K562 (cell line): ENCODE measurements around the gene MRPS6. TPM values are rescaled to one million over a fixed set of nuclear protein-coding genes. Genes with fewer than 3 reads are reported as not detected.

Experiments used
- ATAC-seq: fragments of 200-7000 bp; cut with Tn5 transposase; 3 replicates; pipeline ENCODE4 v1.9.1; 2020; ENCODE audit warnings: moderate library complexity
- BruUV-seq: library from RNA; stranded (reverse); fragments of 400-500 nt; replicated peaks from 2 replicates; lab custom pipeline; 2021; lab: Mats Ljungman, UMichigan
- CTCF ChIA-PET: fragments of 300-600 bp; formaldehyde crosslinking; extraction: SDS; loops from one replicate; lab custom pipeline; 2021; ENCODE audit warnings: low intra/inter-chr PET ratio; lab: Yijun Ruan, JAX
- POLR2A ChIA-PET: fragments of 300-600, 350-650 bp; sonication (Branson Sonifier 250); formaldehyde crosslinking; extraction: SDS; loops from one replicate; lab custom pipeline; 2021; ENCODE audit warnings: antibody characterized with exemption, inconsistent platforms; lab: Yijun Ruan, JAX
- DNase-seq, 4 experiments: peaks; one replicate each; pipeline versions ENCODE4 v3.0.0 to v3.0.0-alpha.2; 2011 to 2018; ENCODE audit warnings: low spot score in 3 of 4, mixed read lengths in 3 of 4; ENCODE audit errors: extremely low read depth in 1 of 4
- FAIRE-seq: peaks from 2 replicates; lab custom pipeline; 2011; peaks lifted over from hg19 to GRCh38; lab: Jason Lieb, UNC
- H2AFZ ChIP-seq: 2 replicates; pipeline ENCODE4 v1.6.0; 2011; ENCODE audit warnings: low read depth, low read length, control low read depth, inconsistent platforms
- H3K27ac ChIP-seq: fragments of 200-600 bp; 3 replicates; pipeline ENCODE4 v1.8.0; 2011; ENCODE audit warnings: low read depth, mild to moderate bottlenecking, control low read depth, inconsistent platforms, low read length, moderate library complexity, mixed read lengths; ENCODE audit errors: extremely low read depth
- H3K27me3 ChIP-seq, 2 experiments: fragments of 300-600 bp in 1 of 2; 2 replicates in 1 of 2; 3 replicates in 1 of 2; pipeline versions ENCODE4 v1.6.0 to v1.8.0; 2011; ENCODE audit warnings: inconsistent platforms in 2 of 2, low read length in 2 of 2, mild to moderate bottlenecking in 1 of 2, mixed read lengths in 1 of 2, moderate library complexity in 1 of 2; ENCODE audit not compliant: control insufficient read depth in 2 of 2, insufficient read depth in 2 of 2
- H3K36me3 ChIP-seq: fragments of 300-600 bp; 3 replicates; pipeline ENCODE4 v1.8.0; 2011; ENCODE audit warnings: mild to moderate bottlenecking, low read length, inconsistent platforms; ENCODE audit not compliant: control insufficient read depth, insufficient read depth
- H3K4me1 ChIP-seq, 2 experiments: fragments of 200-600 bp in 1 of 2; replicated peaks in 1 of 2; 2 replicates in 1 of 2; 3 replicates in 1 of 2; pipeline versions ENCODE4 v1.5.1 to v1.8.0; 2011; ENCODE audit warnings: inconsistent platforms in 2 of 2, low read length in 2 of 2, mild to moderate bottlenecking in 1 of 2, mixed read lengths in 1 of 2, moderate library complexity in 1 of 2; ENCODE audit not compliant: control insufficient read depth in 2 of 2, insufficient read depth in 2 of 2
- H3K4me2 ChIP-seq: 2 replicates; pipeline ENCODE4 v1.6.1; 2011; ENCODE audit warnings: low read length, control low read depth, inconsistent platforms, mixed read lengths; ENCODE audit not compliant: insufficient read depth
- H3K4me3 ChIP-seq: fragments of 200-600 bp; sonication (generic), shearing (Covaris generic); 2 replicates; pipeline ENCODE4 v1.5.1; 2016; ENCODE audit warnings: control low read depth, inconsistent platforms
- H3K79me2 ChIP-seq: fragments of 200-600 bp; 3 replicates; pipeline ENCODE4 v1.8.0; 2011; ENCODE audit warnings: low read length, inconsistent platforms; ENCODE audit not compliant: control insufficient read depth, insufficient read depth
- H3K9ac ChIP-seq, 2 experiments: 2 replicates each; pipeline versions ENCODE4 v1.6.0 to v1.6.1; 2011; ENCODE audit warnings: low read depth in 2 of 2, low read length in 2 of 2, control low read depth in 1 of 2, inconsistent platforms in 1 of 2, mild to moderate bottlenecking in 1 of 2, mixed read lengths in 1 of 2; ENCODE audit not compliant: insufficient read depth in 1 of 2
- H3K9me1 ChIP-seq: one replicate; pipeline ENCODE4 v1.6.0; 2011; ENCODE audit warnings: inconsistent platforms, mild to moderate bottlenecking, low read length, moderate library complexity; ENCODE audit not compliant: control insufficient read depth, insufficient read depth
- H3K9me3 ChIP-seq: replicated peaks from 2 replicates; pipeline ENCODE4 v1.5.1; 2011; ENCODE audit warnings: low read depth, low read length, inconsistent platforms; ENCODE audit not compliant: control insufficient read depth, insufficient read depth
- H4K20me1 ChIP-seq: replicated peaks from 2 replicates; pipeline ENCODE4 v1.6.1; 2011; ENCODE audit warnings: low read length, inconsistent platforms, mixed read lengths; ENCODE audit not compliant: control insufficient read depth, insufficient read depth
- PHB ChIP-seq: fragments of 250-450 bp; sonication (Bioruptor Pico); IDR thresholded peaks from 2 replicates; pipeline ENCODE4 v1.5.0; 2021
- PHF8 ChIP-seq: fragments of 200-600 bp; sonication (generic); IDR thresholded peaks from 2 replicates; pipeline ENCODE4 v1.6.1; 2012; ENCODE audit warnings: mixed run types, mild to moderate bottlenecking, inconsistent platforms, low read length, moderate library complexity, borderline replicate concordance
- POLR2A ChIP-seq: fragments of 450-650 bp; conservative IDR thresholded peaks from 2 replicates; pipeline ENCODE4 v1.6.1; 2016
- TAF9B ChIP-seq: fragments of 450-650 bp; IDR thresholded peaks from 2 replicates; pipeline ENCODE4 v1.6.1; 2018; ENCODE audit warnings: mild to moderate bottlenecking; ENCODE audit not compliant: partially characterized antibody
- YBX1 ChIP-seq: fragments of 450-650 bp; IDR thresholded peaks from 2 replicates; pipeline ENCODE4 v1.7.1; 2016; ENCODE audit warnings: mild to moderate bottlenecking
- ZNF318 ChIP-seq, 2 experiments: fragments of 450-650 bp; IDR thresholded peaks; 2 replicates each; pipeline ENCODE4 v1.6.1; 2016; ENCODE audit warnings: mild to moderate bottlenecking in 2 of 2, borderline replicate concordance in 1 of 2, low read depth in 1 of 2, moderate library complexity in 1 of 2
- ZNF584 ChIP-seq: fragments of 200-800 bp; sonication (Bioruptor generic); IDR thresholded peaks from 2 replicates; pipeline ENCODE4 v1.6.1; 2016; ENCODE audit warnings: low read depth, mild to moderate bottlenecking, missing genetic modification characterization, missing compliant biosample characterization
- WGBS: fragments of 100-300 bp; shearing (Covaris generic); methylation state at CpG from one replicate; pipeline ENCODE4 v1.1.6; 2016; ENCODE audit warnings: low coverage, mixed read lengths; ENCODE audit not compliant: insufficient coverage; ENCODE audit errors: missing lambda C conversion rate; 5-methylcytosine and 5-hydroxymethylcytosine counted together
- in situ Hi-C: fragments of 300-500 bp; cut with MboI; formaldehyde crosslinking; loops from 4 replicates; pipeline ENCODE4 v1.15.0; 2018; ENCODE audit warnings: inconsistent platforms, mixed read lengths
- intact Hi-C: fragments of 100-400 bp; cut with micrococcal nuclease; formaldehyde crosslinking; loops from 2 replicates; pipeline ENCODE4 v1.14.2; 2022
- polyA plus RNA-seq, 8 experiments: library from polyadenylated mRNA; depleted of rRNA in 4 of 8; stranded (reverse) in 5 of 8; unstranded in 3 of 8; fragments of >200 nt; fragmentation: Nextera tagmentation in 2 of 8; fragmentation: Illumina TruSeq in 1 of 8; extraction: Ambion mirVana in 2 of 8; extraction: Trizol in 1 of 8; gene quantifications; 2 replicates each; pipeline versions ENCODE4 v1.2.1 to v1.2.3, GENCODE V29; 2011 to 2014; ENCODE audit warnings: inconsistent platforms in 1 of 8, missing spikeins in 1 of 8
- total RNA-seq, 7 experiments: library from RNA; depleted of rRNA in 6 of 7; stranded (reverse); fragments of >200 nt in 6 of 7; fragmentation: Illumina TruSeq in 2 of 7; extraction: Trizol in 2 of 7; gene quantifications; 2 replicates each; pipeline versions ENCODE4 v1.2.1 to v1.2.3, GENCODE V29; 2011 to 2021; ENCODE audit warnings: low replicate concordance in 1 of 7
- TF ChIP-seq, protein P1 (sequence below): fragments of 200-400 bp; formaldehyde crosslinking; IDR thresholded peaks from 2 replicates; pipeline ENCODE4 v1.6.1; 2017; ENCODE audit warnings: mild to moderate bottlenecking, low read depth, low read length, moderate library complexity

MRPS6 gene
- total and polyA plus RNA-seq, 9 of the 15 experiments (the other 6 are each of a cell fraction or from before 2014, with no cell fraction given), result 26.1 to 72.0 (median 39.3) TPM

GRCh38 chr21:34135330-34135729 lies 62.0 kb downstream of the MRPS6 start:
- ChIA-PET POLR2A (no interaction called here), CTCF (interaction anchor here (0.6 kb wide), 1 partner anchor 166 kb away, joined by 6 read pairs; no protein-coding TSS in a partner anchor)
- H2AFZ ChIP-seq, result no peak overlapping the region
- DNase-seq (no peak), FAIRE-seq (no peak), ATAC-seq (no peak)
- no peak overlapping the region for H3K4me3 ChIP-seq
- in situ Hi-C loops, result no loop called here
- peaks cover 3% of the 10 kb centered on the region for H3K9me1 ChIP-seq
- peaks cover 20% of the 10 kb centered on the region; the same call in 2 of the 3 replicates for H3K36me3 ChIP-seq
- no peaks in the 10 kb centered on the region for H3K9me3 ChIP-seq
- H3K79me2 ChIP-seq, result peaks cover 49% of the 10 kb centered on the region; the same call in 2 of the 3 replicates
- no peak overlapping the region for H3K9ac ChIP-seq
- no TSS peak for BruUV-seq
- TF ChIP-seq ZNF318 (IDR thresholded peaks at IDR 0.05; ENCODE audit: borderline replicate concordance in 1 of 2, low read depth in 1 of 2) (no peak), PHB (CRISPR knock-in tag) (no peak), PHF8 (no peak), YBX1 (no peak), ZNF584 (CRISPR knock-in tag) (no peak), POLR2A (no peak), TAF9B (no peak)
- TF ChIP-seq, protein P1, sequence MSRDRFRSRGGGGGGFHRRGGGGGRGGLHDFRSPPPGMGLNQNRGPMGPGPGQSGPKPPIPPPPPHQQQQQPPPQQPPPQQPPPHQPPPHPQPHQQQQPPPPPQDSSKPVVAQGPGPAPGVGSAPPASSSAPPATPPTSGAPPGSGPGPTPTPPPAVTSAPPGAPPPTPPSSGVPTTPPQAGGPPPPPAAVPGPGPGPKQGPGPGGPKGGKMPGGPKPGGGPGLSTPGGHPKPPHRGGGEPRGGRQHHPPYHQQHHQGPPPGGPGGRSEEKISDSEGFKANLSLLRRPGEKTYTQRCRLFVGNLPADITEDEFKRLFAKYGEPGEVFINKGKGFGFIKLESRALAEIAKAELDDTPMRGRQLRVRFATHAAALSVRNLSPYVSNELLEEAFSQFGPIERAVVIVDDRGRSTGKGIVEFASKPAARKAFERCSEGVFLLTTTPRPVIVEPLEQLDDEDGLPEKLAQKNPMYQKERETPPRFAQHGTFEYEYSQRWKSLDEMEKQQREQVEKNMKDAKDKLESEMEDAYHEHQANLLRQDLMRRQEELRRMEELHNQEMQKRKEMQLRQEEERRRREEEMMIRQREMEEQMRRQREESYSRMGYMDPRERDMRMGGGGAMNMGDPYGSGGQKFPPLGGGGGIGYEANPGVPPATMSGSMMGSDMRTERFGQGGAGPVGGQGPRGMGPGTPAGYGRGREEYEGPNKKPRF, result no peak
- H3K4me2 ChIP-seq, result no peak overlapping the region
- intact Hi-C loops, result no loop called here
- 81% methylated on average over 4 of the region's 5 CpGs for WGBS
- peaks cover 0 to 6% of the 10 kb centered on the region in 2 experiments; a peak in 1 of 5 replicates for H3K4me1 ChIP-seq
- no peaks in the 10 kb centered on the region for H4K20me1 ChIP-seq
- H3K27me3 ChIP-seq, result no peaks in the 10 kb centered on the region
- no peak overlapping the region for H3K27ac ChIP-seq
